Measurements from ENCODE around the gene PLEKHG5. TPM values are rescaled to one million over a fixed set of nuclear protein-coding genes. Genes with fewer than 3 reads are reported as not detected.

Gene PLEKHG5
- total RNA-seq, 1 experiment from 2014 or later, result 42.8 TPM

GRCh38 chr1:6424619-6425593 lies 66.6 kb downstream of the PLEKHG5 start, which contains the start of gene ESPN:
Gene ESPN, plus strand, starts transcription at chr1:6424776. Its CDS starts 180 bp downstream, at chr1:6424956.
- peak within 1 kb of the TSS; percentile 90 for H3K4me2 ChIP-seq (ENCODE audit: low read length)
- H2AFZ ChIP-seq (ENCODE audit: low read length), result peak within 1 kb of the TSS; percentile 87
- ATAC-seq (peak; percentile 20), DNase-seq (peak; percentile 62)
- no peaks in the 10 kb centered on the region for H3K9me3 ChIP-seq (ENCODE audit: low read length)
- H3K9me2 ChIP-seq (replicated peaks; ENCODE audit: low read length), result no peaks in the 10 kb centered on the region
- peak within 1 kb of the TSS; percentile 73 for H3K27ac ChIP-seq (ENCODE audit: low read length)
- BruUV-seq (replicated peaks), result no TSS peak
- H3K4me3 ChIP-seq (ENCODE audit: low read length), result peak within 1 kb of the TSS; percentile 73
- H3K4me1 ChIP-seq (ENCODE audit: insufficient read depth, low read length), result peaks cover 59% of the 10 kb centered on the region
- no peaks in the 10 kb centered on the region for H3K27me3 ChIP-seq (ENCODE audit: low read length)
- H4K20me1 ChIP-seq (ENCODE audit: low read length), result no peaks in the 10 kb centered on the region
- POLR2A ChIA-PET (ENCODE audit: unreplicated experiment), result interaction anchor here (0.5 kb wide), 1 partner anchor 66 kb away, joined by 3 read pairs; no protein-coding TSS in a partner anchor
- H3K79me2 ChIP-seq (ENCODE audit: low read length), result peaks cover 5% of the 10 kb centered on the region; the same call in 1 of the 2 replicates
- no peaks in the 10 kb centered on the region for H3K36me3 ChIP-seq (ENCODE audit: low read depth, low read length)
- intact Hi-C loops (cut with micrococcal nuclease), result no loop called here
- TF ChIP-seq CTCF (conservative IDR thresholded peaks at IDR 0.05; ENCODE audit: low read depth, low read length) (no peak), EZH2phosphoT487 (IDR thresholded peaks at IDR 0.05; ENCODE audit: borderline replicate concordance, low read length) (no peak), EZH2 (IDR thresholded peaks at IDR 0.05; ENCODE audit: low read length, unreplicated experiment) (no peak)
- peak within 1 kb of the TSS; percentile 25 for H3K9ac ChIP-seq (ENCODE audit: low read length)
- H3F3A ChIP-seq (ENCODE audit: low read length, unreplicated experiment), result no peaks in the 10 kb centered on the region
- CTCF ChIA-PET, result no interaction called here

DNA sequence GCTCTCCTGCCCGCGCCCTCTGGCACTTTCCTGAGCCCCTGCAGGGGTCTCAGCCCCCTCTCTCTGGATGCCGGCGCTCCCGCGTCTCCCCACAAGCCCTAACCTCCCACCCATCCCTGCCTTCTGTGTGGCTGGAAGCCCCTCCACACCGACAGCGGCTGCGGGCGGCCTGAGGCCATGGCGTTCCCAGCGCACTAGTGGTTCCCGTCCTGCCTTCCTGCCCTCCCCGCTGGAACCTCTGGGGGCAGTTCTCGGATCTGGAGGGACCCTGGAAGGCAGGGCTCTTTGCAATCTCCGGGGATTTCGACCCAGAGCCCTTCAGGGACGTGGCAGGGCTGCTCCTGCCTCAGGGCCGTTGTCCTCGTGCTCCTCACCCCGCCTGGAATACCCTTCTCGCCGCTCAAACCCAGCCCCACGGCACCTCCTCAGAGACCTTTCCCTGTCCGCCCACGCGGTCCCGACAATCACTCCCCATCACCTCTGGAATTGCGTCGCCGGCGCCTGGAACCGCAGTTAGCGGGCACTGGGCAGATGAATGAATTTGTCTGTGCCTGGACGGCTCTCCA lies 67.4 kb downstream of the PLEKHG5 start:
- DNase-seq (peak; percentile 50), ATAC-seq (peak; percentile 5)
- Histone ChIP-seq H3K9ac (ENCODE audit: low read length) (peak overlapping the region; percentile 25), H3K79me2 (ENCODE audit: low read length) (peaks cover 5% of the 10 kb centered on the region), H3K4me3 (ENCODE audit: low read length) (peak overlapping the region; percentile 73), H3K9me2 (replicated peaks; ENCODE audit: low read length) (no peaks in the 10 kb centered on the region), H3K27ac (ENCODE audit: low read length) (peak overlapping the region; percentile 73), H3K36me3 (ENCODE audit: low read depth, low read length) (no peaks in the 10 kb centered on the region), H3K9me3 (ENCODE audit: low read length) (no peaks in the 10 kb centered on the region), H3K27me3 (ENCODE audit: low read length) (no peaks in the 10 kb centered on the region), H3K4me2 (ENCODE audit: low read length) (peak overlapping the region; percentile 90), H2AFZ (ENCODE audit: low read length) (peak overlapping the region; percentile 87), H4K20me1 (ENCODE audit: low read length) (no peaks in the 10 kb centered on the region), H3K4me1 (ENCODE audit: insufficient read depth, low read length) (peaks cover 61% of the 10 kb centered on the region), H3F3A (ENCODE audit: low read length, unreplicated experiment) (no peaks in the 10 kb centered on the region)
- TF ChIP-seq EZH2 (IDR thresholded peaks at IDR 0.05; ENCODE audit: low read length, unreplicated experiment) (no peak), EZH2phosphoT487 (IDR thresholded peaks at IDR 0.05; ENCODE audit: borderline replicate concordance, low read length) (no peak), CTCF (conservative IDR thresholded peaks at IDR 0.05; ENCODE audit: low read depth, low read length) (no peak)
- TSS peak; percentile 72 for BruUV-seq (replicated peaks)
- ChIA-PET CTCF (interaction anchor here (2.0 to 2.3 kb wide), 2 partner anchors 11 to 14 kb away, joined by 14 to 29 read pairs; no protein-coding TSS in a partner anchor), POLR2A (ENCODE audit: unreplicated experiment) (no interaction called here)
- intact Hi-C loops (cut with micrococcal nuclease), result loop anchor here (1.0 kb wide), 2 partner anchors 11 to 14 kb away; no protein-coding TSS in a partner anchor

All from PC-3 (cell line).